Activated naive CD8-positive, alpha-beta T cell treated with anti-CD3 and anti-CD28 coated beads, Interleukin-2, amount 50 U/mL, for 16 hours (primary cell): Measurements from ENCODE around the gene TRAF3.
"Not testable (repeated sequence)": the region's sequence is repeated elsewhere in the genome, so short reads cannot be mapped to it uniquely, and the experiment has no call there.

Experiments
- DNase-seq: peaks from one replicate; pipeline ENCODE4 v3.0.0-alpha.2; 2020; ENCODE audit warnings: low read depth, low spot score

Gene TRAF3

DNA sequence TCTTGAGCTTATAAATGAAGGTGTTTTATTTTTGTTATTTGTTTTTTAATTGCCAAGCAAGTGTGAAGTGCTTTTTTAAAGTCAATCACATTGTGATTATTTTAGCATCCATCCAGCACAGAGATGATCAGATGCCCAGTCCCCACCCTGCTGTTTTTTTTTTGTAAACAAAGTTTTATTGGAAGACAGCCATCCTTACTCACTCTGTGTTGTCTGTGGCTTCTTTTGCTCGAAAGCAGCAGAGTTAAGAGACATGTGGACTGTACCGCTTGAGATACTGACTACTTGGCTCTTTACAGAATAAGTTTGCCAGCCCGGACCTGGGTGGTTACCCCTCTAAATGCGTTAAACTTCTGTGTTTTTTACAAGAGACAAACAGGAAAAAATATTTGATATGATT, 114.3 kb downstream of the TRAF3 start:
- no peak for DNase-seq

DNA sequence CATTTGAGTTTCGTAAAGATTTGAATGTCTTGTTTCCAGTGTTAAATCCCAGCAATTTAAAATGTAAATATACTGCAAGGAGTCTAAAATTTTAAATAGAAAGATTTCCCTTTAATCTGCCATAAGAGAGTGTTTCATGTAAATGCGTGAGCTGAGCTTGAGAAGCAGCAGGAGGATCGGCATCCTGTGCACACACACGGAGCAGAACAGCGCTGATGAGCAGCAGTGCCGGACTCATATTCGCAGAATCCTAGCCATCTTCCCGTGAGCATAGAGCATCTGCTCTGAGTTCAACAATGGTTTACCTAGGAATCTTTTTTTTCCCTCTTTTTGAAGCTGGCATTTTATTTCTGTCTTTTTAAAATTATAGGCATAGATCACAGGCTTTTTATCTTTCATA, 115.4 kb downstream of the TRAF3 start:
- no peak for DNase-seq

DNA sequence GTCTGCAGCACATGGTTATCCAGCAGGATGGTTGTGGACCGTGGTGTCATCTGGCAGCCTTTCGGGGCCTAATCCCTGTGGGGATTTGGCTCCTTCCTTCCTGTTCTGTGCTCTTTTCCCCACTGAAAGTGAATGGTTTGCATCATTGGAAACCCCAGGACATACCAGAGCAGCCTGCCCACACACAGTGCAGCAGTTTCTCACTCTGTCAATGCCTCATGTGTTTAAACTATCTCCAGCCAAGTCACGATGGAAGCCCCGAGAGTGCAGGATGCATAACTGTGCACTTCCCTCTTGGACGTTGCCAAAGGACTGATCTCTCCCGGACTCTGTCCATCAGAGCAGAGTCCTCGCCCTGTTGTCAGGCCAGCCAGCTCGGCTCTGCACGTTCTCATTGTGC, 116.2 kb downstream of the TRAF3 start:
- DNase-seq, result no peak

DNA sequence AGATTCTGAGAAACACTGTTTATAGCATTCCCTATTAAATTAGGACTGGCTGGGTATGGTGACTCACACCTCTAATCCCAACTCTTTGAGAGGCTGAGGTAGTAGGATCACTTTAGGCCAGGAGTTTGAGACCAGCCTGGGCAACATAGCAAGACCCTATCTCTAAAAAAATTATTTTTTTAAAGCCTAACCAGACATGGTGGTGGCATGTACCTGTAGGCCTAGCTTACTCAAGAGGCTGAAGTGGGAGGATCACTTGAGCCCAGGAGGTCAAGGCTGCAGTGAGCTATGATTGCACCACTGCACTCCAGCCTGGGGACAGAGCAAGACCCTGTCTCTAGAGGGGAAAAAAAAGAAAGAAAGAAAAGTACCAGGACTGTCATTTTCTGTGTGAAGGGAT, 119.5 kb downstream of the TRAF3 start:
- DNase-seq, result not testable (repeated sequence)

DNA sequence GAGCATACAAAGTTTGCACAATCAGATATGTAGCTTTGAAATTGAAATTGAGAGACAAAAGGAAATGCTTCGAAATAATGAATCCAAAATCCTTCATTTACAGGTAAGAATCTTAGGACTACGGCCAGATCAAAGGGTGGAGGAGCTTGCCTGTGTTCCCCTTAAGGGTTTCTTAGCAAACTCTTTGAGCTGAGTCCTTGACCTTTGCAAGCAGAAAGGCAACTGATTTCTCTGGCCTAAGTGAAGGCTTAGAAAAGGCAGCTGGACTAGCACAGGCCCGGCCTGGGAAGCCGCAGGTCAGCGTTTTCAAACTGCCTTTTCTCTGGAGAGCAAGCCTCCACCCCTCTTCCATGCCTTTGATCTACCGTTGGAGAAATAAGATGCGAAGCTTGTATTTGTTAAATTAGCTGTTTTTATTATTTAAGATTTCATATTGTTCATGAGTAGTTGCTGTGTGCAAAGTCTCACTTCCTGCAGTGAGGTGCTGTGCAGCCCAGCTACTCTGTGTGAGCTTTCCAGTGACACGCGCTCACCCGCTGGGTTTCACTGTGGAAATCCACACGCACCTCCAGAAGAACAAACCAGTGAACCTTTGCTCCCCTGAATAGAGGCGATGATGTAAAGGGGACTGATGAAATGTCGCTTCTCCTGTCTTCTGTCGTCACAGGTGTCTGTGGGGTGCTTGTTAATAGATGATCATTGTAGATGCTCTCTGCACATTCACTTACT, 120.2 kb downstream of the TRAF3 start:
- DNase-seq, result no peak

DNA sequence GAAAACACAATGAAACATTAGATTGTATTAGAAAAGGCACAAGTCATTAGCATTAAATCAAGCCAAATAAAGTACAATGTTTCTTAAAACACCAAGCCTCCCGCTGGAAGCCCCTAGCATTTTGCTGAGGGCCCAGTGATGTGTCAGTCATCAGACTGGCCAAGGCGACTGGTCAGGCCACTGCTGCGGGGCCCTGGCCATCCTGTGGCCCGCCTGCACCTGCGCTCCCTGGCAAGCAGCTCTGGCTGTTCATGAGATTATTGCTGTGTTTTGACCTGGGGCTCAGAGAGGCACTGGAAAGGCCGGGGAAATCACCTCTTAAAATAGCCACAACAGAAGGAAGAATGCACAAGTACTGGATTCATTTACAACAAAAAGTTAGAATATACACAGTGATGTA, 121.0 kb downstream of the TRAF3 start:
- DNase-seq, result no peak

DNA sequence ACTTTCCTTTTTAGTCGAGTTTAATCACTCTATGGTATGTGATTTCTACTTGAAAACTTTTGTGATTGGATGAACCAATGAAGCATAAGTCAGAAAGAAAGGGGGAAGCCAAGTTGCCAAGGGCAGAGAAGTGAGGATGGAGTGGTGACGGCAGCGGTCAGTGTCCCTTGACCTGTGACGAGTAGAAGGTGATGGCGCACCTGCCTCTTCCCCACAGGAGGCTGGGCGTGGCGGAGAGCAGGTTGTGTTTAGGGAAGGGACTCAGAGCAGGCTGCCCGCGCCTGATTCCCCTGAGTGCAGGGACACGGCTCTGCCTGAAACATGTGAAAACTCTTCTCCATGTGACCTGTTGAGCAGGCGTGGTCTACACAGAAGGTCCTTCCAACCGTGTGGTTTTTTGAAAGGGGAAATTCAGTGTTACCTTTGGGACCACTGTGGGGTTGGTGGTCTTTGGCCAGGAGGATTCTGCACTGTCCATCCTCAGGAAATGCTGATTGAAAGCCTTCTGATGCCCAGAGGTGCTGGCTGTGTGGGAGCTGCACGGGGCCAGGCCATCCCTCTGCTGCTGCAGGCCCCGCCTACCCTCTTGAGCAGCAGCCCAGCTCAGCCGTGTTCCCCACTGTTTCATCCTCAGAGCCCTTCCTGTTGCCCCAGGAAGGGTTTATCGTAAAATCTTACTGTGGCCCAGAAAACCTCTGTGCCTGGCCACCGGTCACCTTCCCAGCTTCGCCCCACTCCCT, 121.7 kb downstream of the TRAF3 start:
- DNase-seq, result no peak

DNA sequence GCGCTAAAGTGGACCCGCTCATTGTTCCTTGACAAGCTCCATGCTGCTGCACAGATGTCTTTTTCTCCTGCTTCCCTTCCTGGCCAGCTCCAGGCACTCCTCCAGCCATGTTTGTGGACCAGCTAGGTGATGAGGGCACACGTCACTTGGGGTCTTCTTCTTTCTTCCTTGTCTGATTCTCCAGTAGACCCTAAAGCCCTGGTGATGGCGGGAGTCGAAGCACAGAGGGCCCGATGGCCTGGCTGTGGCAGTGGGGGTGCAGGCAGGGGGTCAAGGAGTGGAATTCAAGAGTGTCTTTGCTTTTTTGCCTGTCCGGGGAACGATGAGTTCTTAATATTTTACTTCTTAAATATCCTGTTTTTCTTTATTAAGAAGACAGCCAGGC, 122.3 kb downstream of the TRAF3 start:
- DNase-seq, result no peak

DNA sequence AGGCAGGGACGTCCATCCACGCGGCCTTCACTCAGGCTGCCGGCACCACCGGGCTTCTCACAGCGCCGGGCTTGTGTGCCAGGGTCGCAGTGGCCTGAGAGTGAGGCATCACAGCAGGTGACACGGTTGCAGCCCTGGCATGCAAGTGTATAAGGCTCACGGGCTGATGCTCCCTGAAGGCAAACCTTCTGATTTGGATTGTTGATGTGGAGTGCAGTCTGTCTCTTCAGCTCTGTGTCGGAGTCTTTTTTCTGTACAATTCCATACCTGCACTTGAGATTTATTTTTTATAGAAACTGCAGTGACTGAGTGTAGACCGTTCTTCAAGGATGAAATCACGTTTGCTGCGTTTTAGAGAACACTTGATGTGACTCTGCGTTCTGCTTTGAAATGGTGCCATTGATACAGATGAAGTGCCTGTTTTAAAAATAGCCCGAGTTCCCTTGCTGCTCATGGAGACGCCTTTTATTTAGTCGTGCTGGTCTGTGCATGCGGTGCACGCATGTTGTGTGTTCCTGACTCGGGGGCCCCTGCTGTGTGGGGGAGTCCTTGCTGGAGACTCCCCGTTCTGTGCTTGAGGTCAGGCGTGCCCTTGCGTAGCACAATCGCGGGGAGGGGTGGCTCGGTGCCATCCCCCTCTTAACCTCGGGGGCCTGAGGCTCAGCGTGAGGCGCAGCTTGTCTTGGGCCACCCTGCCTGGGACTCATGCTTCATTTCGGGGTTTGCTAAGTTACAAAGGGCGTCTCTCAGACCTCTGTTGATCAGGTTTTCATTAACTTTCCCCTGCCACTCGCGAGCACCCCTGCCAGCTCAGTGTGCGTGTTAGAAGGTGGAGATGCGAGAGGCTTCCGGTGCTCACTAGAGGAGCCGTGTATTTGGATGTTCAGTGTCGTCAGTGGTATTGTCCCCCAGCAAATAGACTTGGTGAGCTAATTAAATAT, 123.7 kb downstream of the TRAF3 start:
- DNase-seq, result no peak

DNA sequence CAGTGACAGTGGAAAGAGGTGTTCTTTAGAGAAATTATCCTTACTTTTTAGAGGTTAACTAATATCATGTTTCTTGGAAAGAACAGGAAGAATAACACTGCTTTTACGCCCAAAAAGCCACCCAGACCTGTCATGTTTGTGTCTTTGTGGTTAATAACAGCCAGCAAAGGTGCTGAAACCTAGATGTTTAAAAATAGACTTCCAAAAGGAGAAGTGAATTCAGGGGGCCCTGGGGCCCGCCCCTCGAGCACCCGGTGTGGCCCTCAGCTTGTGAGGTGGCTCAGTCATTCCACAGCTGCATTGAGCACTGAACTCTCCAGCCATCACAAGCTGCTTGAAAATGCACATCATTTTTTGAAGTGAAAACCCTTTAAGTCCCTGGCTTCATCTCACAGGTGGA, 124.4 kb downstream of the TRAF3 start:
- no peak for DNase-seq

DNA sequence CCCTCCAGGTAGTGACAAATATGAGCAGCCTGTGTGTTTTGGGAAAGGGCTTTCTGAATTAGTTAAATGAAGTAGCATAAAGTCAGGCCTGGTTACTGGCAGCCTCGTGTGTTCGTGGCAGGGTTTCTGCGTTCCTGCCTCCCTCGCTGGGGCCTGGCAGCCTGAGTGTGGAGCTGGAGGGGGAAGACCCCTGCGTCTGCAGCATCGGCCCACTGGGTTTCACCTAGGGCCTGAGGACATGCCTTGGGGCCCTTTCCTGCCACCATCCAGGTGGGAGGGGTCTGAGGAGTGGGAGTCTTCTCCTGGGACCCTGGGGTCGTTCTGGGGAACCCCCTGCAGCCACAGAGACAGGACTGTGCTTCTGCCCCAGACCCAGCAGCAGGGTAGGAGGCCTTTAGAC, 124.8 kb downstream of the TRAF3 start:
- no peak for DNase-seq

DNA sequence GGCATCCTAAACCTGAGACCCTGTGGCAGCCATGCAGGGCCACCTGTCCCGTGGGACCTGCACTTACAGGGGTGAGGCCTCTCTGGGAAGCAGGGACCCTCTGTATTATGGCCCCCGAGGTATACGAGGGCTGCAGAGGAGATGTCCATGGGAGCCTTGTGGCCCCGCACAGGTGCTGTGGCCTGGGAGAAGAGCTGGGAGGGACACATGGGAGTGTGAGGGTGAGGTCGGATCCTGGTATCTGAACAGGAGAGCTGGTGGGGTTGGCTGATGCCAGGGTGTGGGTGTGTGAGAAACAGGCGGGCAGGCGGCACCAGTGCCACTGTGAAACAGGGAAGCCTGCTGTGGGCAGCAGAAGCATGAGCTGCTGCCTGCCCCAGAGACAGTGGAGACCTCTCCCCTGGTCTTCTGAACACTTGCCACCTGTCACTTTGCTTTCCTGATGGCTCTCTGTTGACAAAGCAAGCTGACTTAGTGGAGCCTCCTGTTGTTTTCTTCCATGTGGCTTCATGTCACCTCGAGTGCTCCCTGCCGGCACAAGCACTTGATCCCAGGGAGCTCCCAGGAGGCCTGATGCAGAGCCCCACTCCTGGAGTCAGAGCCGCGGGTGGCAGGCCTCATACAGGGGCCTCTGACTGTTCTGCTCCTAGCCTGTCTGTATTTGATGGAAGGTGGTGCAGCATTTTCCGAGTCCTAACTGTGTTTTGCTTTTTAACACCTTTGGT, 125.4 kb downstream of the TRAF3 start:
- DNase-seq, result no peak

DNA sequence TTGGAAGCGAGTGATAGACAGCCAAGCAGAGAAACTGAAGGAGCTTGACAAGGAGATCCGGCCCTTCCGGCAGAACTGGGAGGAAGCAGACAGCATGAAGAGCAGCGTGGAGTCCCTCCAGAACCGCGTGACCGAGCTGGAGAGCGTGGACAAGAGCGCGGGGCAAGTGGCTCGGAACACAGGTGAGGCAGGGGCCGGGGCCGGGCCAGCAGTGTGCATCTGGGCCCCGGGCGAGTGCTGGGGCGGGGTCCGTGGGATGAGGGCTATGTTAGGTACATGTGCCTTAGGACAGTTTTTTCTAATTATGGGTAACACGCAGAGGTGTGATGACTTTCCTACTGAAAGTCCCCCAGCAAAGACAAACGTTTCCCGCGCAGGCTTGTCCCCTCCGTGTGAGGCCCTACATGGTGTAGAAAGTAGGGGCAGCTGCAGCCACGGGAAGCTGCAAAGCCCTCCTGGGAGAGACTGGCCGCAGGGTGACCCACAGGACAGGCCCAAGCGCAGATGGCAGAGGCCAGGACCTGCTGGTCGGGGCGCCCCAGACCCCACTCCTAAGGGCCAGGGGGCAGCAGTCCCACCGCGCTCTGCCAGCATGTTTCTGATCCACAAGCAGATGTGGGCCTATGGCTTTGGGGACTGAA, 126.1 kb downstream of the TRAF3 start:
- DNase-seq, result no peak

DNA sequence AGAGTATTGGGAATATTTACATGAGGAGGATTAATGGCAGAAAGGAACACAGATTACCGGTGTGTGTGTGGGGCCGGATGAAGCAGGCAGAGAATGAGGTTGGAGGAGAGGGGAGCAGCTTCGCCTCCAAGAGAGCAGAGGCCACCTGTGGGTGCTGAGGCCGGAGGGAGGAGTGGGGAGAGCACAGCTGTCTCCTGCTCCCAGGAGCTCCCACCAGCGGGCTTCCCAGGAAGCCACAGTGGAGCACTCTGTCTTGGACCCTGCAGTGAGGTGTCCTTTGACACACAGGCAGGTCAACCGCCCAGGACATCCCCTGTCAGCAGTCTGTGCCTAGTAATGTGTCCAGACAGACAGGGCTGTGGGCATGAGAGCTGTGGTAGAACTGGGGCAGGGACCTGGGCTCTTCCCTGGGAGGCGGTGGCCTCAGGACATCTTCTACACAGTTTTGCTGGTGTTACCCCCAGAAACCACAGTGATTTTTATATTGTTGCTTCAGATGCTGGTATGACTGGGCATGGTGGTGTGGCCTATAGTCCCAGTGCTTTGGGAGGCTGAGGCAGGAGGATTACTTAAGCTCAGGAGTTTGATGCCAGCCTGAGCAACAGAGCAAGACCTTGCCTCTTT, 126.8 kb downstream of the TRAF3 start:
- DNase-seq, result no peak

DNA sequence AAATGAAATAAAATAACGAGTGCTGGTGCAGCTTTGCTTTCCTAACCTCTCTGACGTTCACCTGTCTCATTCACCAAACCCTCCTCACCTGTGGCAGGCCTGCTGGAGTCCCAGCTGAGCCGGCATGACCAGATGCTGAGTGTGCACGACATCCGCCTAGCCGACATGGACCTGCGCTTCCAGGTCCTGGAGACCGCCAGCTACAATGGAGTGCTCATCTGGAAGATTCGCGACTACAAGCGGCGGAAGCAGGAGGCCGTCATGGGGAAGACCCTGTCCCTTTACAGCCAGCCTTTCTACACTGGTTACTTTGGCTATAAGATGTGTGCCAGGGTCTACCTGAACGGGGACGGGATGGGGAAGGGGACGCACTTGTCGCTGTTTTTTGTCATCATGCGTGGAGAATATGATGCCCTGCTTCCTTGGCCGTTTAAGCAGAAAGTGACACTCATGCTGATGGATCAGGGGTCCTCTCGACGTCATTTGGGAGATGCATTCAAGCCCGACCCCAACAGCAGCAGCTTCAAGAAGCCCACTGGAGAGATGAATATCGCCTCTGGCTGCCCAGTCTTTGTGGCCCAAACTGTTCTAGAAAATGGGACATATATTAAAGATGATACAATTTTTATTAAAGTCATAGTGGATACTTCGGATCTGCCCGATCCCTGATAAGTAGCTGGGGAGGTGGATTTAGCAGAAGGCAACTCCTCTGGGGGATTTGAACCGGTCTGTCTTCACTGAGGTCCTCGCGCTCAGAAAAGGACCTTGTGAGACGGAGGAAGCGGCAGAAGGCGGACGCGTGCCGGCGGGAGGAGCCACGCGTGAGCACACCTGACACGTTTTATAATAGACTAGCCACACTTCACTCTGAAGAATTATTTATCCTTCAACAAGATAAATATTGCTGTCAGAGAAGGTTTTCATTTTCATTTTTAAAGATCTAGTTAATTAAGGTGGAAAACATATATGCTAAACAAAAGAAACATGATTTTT, 128.2 kb downstream of the TRAF3 start:
- DNase-seq, result no peak

DNA sequence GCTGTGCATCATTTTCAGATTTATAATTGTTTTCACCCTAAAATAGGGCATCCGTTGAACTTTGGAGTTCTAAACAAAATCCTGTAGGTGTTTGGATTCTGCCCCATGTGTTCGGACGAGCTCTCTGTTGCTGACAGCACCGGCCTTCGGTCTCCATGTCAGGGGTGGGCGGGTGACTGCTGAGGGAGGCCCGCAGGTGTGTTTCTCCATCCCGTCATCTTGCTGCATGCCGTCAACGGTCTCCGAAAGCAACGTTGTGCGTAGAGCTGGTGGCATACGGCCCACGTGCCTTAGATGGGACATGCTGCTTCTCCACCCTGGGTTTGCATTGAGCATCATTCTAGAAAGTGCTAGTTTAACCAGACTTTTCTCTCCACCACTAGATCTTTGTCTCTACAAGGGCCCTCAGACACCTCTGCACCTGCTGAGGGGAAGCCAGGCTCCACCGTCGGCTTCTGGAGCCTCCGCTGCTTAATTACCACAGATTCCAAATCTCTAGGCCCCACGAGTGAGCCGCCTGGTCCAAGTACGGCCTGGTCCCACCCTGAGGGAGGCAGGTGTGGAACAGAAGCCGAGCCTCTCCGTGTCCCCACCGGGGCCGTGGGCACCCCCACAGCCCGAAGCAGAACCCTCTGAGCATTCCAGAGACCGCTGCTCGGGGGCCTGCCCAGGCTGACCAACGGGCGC, 129.5 kb downstream of the TRAF3 start:
- DNase-seq, result no peak

DNA sequence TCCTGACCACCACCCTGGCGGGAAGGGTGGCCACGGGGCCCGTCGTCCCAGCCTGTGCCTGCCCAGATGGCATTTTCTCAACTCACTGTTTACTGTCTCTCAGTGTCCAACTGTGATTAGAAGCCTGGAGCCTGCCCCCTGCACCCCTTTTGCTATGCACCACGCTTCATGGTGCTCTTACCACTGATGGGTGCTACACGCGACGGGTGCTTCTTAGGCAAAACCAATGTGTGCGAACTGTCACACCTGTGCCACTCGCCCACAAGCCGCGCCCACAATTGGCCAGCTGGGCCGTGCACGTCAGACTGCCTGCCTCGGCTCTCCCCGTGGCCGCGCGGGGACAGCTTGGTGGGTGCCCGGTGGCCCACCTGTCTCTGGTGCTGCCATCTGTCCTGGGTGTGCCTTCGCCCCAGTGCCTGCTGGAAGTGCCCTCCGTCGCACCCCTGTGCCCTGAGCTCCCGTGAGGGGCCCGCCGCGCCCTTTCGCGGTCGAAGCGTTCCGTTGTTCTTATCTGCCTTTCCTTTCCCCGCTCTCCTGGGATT, 130.1 kb downstream of the TRAF3 start:
- no peak for DNase-seq

DNA sequence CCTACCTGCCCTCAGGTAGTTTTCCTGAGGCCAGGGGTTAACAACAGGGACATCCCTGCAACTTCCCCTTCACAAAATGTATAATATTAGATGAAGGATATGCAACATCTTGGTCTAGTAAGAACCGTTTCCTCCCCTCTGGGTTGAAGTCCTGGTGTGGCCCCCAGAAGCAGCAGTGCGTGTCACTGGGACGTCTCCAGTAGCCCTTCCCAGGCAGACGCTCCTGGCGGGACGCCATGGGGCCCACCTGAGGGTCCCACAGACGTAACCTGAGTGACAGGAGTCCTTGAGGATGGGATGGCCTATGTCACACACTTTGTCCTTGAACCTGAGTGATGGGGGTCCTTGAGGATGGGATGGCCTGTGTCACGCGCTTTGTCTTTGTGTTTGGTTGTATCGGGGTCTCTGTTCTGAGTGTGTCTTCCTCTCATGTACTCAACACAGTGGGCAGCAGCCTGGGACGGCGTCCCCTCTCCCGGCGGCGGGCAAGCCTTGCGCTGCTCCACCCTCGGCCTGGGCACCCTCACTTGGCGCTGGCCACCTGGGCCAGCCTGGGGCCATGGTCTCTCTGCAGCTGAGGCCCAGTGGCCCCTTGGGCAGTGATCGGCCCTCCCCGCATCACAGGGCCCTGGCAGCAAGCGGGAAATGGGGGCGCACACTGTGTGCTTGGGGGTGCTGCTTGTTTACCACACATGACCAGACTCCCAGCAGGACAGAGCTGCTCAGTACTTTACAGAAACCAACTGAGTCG, 130.9 kb downstream of the TRAF3 start:
- DNase-seq, result no peak
